Gastrocnemius medialis (tissue), 4 donors: ENCODE measurements around the gene ZC3H12C.

Experiments
- POLR2A ChIP-seq, 2 donors: fragments of 450-650 bp; IDR thresholded peaks; one replicate each; pipeline ENCODE4 v1.6.1; 2017; ENCODE audit warnings: antibody characterized with exemption in 2 of 2, mild to moderate bottlenecking in 2 of 2, moderate library complexity in 2 of 2
- TF ChIP-seq, protein P1 (sequence below), 5 experiments: fragments of 450-650 bp in 3 of 5; fragments of 200-600 bp in 2 of 5; sonication (generic) in 2 of 5; IDR thresholded peaks in 4 of 5; conservative IDR thresholded peaks in 1 of 5; 1 replicate in 4 of 5; 2 replicates in 1 of 5; pipeline ENCODE4 v1.5.1; 2016 to 2019; ENCODE audit warnings: antibody characterized with exemption in 5 of 5, mild to moderate bottlenecking in 3 of 5, moderate library complexity in 3 of 5

DNA sequence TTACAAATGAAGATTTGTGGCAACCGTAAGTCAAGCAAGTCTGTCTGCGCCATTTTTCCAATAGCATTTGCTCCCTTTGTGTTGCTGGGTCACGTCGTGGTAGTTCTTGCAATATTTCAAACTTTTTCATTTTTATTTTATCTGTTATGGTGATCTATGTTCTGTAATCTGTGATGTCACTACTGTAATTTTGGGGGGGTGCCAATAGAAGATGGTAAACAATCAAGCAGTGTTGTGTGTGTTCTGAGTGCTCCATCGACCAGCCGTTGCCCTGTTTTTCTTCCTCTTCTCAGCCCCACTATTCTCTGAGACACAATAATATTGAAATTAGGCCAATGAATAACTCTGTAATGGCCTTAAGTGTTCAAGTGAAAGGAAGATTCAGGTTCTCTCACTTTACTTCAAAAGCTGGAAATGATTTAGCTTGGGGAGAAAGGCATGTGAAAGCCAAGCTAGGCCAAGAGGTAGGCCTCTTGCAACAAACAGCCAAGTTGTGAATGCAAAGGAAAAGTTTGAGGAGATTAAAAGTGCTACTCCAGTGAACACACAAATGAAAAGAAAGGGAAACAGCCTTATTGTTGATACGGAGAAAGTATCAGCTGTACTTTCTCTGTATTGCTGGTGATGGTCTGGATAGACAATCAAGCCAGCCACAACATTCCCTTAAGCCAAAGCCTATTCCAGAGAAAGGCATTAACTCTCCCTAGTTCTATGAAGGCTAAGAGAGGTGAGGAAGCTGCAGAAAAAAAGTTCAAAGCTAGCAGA is 7.5 kb downstream of the ZC3H12C start:
- TF ChIP-seq, protein P1, sequence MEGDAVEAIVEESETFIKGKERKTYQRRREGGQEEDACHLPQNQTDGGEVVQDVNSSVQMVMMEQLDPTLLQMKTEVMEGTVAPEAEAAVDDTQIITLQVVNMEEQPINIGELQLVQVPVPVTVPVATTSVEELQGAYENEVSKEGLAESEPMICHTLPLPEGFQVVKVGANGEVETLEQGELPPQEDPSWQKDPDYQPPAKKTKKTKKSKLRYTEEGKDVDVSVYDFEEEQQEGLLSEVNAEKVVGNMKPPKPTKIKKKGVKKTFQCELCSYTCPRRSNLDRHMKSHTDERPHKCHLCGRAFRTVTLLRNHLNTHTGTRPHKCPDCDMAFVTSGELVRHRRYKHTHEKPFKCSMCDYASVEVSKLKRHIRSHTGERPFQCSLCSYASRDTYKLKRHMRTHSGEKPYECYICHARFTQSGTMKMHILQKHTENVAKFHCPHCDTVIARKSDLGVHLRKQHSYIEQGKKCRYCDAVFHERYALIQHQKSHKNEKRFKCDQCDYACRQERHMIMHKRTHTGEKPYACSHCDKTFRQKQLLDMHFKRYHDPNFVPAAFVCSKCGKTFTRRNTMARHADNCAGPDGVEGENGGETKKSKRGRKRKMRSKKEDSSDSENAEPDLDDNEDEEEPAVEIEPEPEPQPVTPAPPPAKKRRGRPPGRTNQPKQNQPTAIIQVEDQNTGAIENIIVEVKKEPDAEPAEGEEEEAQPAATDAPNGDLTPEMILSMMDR (IDR thresholded peaks at IDR 0.05 in 4 of 5, conservative IDR thresholded peaks at IDR 0.05 in 1 of 5), result no peak
- no peak for TF ChIP-seq POLR2A (IDR thresholded peaks at IDR 0.05)
